GM21515 (cell line): ENCODE results near the gene AMOTL1.
"Not testable (repeated sequence)": the region's sequence is repeated elsewhere in the genome, so short reads cannot be mapped to it uniquely, and the experiment has no call there.

Experiments used
- ATAC-seq: cut with Tn5 transposase; IDR thresholded peaks from one replicate; pipeline ENCODE4 v1.9.1; 2021; ENCODE audit not compliant: unreplicated experiment

AMOTL1 gene

GRCh38 chr11:94849839-94850238 is 81.7 kb downstream of the AMOTL1 start:
- no peak for ATAC-seq

GRCh38 chr11:94851864-94852636 is 83.9 kb downstream of the AMOTL1 start:
- ATAC-seq, result no peak

- not testable (repeated sequence) for ATAC-seq
Measured at GRCh38 chr11:94853288-94853687, 85.1 kb downstream of the AMOTL1 start.

GRCh38 chr11:94853836-94854235 is 85.7 kb downstream of the AMOTL1 start:
- no peak for ATAC-seq

- ATAC-seq, result no peak
Measured at GRCh38 chr11:94854770-94855633, 86.8 kb downstream of the AMOTL1 start.

GRCh38 chr11:94855666-94856065 is 87.5 kb downstream of the AMOTL1 start:
- no peak for ATAC-seq

- no peak for ATAC-seq
Measured at GRCh38 chr11:94856443-94856842, 88.3 kb downstream of the AMOTL1 start.

GRCh38 chr11:94857337-94857736 is 89.2 kb downstream of the AMOTL1 start:
- no peak for ATAC-seq

GRCh38 chr11:94858012-94858705 is 90.0 kb downstream of the AMOTL1 start:
- no peak for ATAC-seq

GRCh38 chr11:94860333-94860732 is 92.2 kb downstream of the AMOTL1 start:
- ATAC-seq, result no peak

- no peak for ATAC-seq
Measured at GRCh38 chr11:94861306-94861845, 93.2 kb downstream of the AMOTL1 start.

GRCh38 chr11:94862926-94863880 is 95.0 kb downstream of the AMOTL1 start:
- no peak for ATAC-seq

- ATAC-seq, result no peak
Measured at GRCh38 chr11:94864506-94865045, 96.4 kb downstream of the AMOTL1 start.

GRCh38 chr11:94866231-94866822 is 98.2 kb downstream of the AMOTL1 start:
- ATAC-seq, result no peak

GRCh38 chr11:94866936-94867795 is 99.0 kb downstream of the AMOTL1 start:
- ATAC-seq, result no peak

- ATAC-seq, result no peak
Measured at GRCh38 chr11:94868468-94868867, 100.3 kb downstream of the AMOTL1 start.

GRCh38 chr11:94869186-94869585 is 101.0 kb downstream of the AMOTL1 start:
- no peak for ATAC-seq

- ATAC-seq, result no peak
Measured at GRCh38 chr11:94870422-94870821, 102.3 kb downstream of the AMOTL1 start.
